CD4-positive, CD25-positive, alpha-beta regulatory T cell (primary cell): ENCODE measurements around the gene TF. TPM values are rescaled to one million over a fixed set of nuclear protein-coding genes. Genes with fewer than 3 reads are reported as not detected.
"Not testable (repeated sequence)": the region's sequence is repeated elsewhere in the genome, so short reads cannot be mapped to it uniquely, and the experiment has no call there.

ENCODE experiments used
- ATAC-seq, 2 donors: fragments of 150-1000 bp; cut with Tn5 transposase; one replicate each; pipeline ENCODE4 v1.10.0; 2021; ENCODE audit warnings: low read depth in 2 of 2, moderate number of reproducible peaks in 2 of 2, moderate library complexity in 1 of 2
- DNase-seq, 3 donors: peaks; one replicate each; pipeline versions ENCODE4 v3.0.0 to v3.0.0-alpha.2; 2012 to 2022; ENCODE audit warnings: mixed read lengths in 1 of 3
- H3K27ac ChIP-seq: one replicate; pipeline ENCODE4 v1.7.0; 2013; ENCODE audit warnings: mild to moderate bottlenecking, low read length; ENCODE audit not compliant: insufficient read depth, poor library complexity, severe bottlenecking
- H3K27me3 ChIP-seq: one replicate; pipeline ENCODE4 v1.7.0; 2013; ENCODE audit warnings: low read length; ENCODE audit not compliant: control insufficient read depth, insufficient read depth
- H3K36me3 ChIP-seq: one replicate; pipeline ENCODE4 v1.7.0; 2013; ENCODE audit warnings: mild to moderate bottlenecking, low read length, moderate library complexity; ENCODE audit not compliant: control insufficient read depth, insufficient read depth
- H3K4me1 ChIP-seq: 2 replicates; pipeline ENCODE4 v1.7.0; 2013; ENCODE audit warnings: mild to moderate bottlenecking, low read length; ENCODE audit not compliant: insufficient read depth, control insufficient read depth, poor library complexity, severe bottlenecking
- H3K4me3 ChIP-seq: one replicate; pipeline ENCODE4 v1.7.0; 2013; ENCODE audit warnings: low read depth, mild to moderate bottlenecking, low read length, moderate library complexity
- H3K9me3 ChIP-seq, 2 experiments: 1 replicate in 1 of 2; 2 replicates in 1 of 2; pipeline ENCODE4 v1.7.0; 2013; ENCODE audit warnings: low read length in 2 of 2, mild to moderate bottlenecking in 1 of 2, moderate library complexity in 1 of 2; ENCODE audit not compliant: control insufficient read depth in 2 of 2
- H3K27ac Mint-ChIP-seq, 3 donors: one replicate each; pipeline ENCODE4 v1.8.0; 2020 to 2022; ENCODE audit warnings: mild to moderate bottlenecking in 3 of 3, mixed read lengths in 3 of 3, moderate library complexity in 2 of 3
- H3K27me3 Mint-ChIP-seq: one replicate; pipeline ENCODE4 v1.8.0; 2022; ENCODE audit warnings: mild to moderate bottlenecking, mixed read lengths
- H3K36me3 Mint-ChIP-seq: one replicate; pipeline ENCODE4 v1.8.0; 2020; ENCODE audit warnings: mixed read lengths
- H3K4me1 Mint-ChIP-seq, 4 donors: one replicate each; pipeline ENCODE4 v1.8.0; 2020 to 2022; ENCODE audit warnings: mixed read lengths in 4 of 4, mild to moderate bottlenecking in 1 of 4
- H3K4me3 Mint-ChIP-seq, 4 donors: one replicate each; pipeline ENCODE4 v1.8.0; 2020 to 2022; ENCODE audit warnings: mild to moderate bottlenecking in 4 of 4, mixed read lengths in 4 of 4, moderate library complexity in 3 of 4
- H3K9me3 Mint-ChIP-seq, 7 donors: one replicate each; pipeline ENCODE4 v1.8.0; 2020 to 2022; ENCODE audit warnings: mixed read lengths in 7 of 7, mild to moderate bottlenecking in 3 of 7, moderate library complexity in 2 of 7
- polyA plus RNA-seq, 4 donors: library from polyadenylated mRNA; unstranded; fragments of 300-500 nt; fragmentation: Illumina TruSeq; gene quantifications; one replicate each; pipeline ENCODE4 v1.2.3, GENCODE V29; 2021
- total RNA-seq: library from RNA; stranded (reverse); gene quantifications from one replicate; pipeline ENCODE4 v1.2.3, GENCODE V29; 2022

TF gene
- total and polyA plus RNA-seq, 5 donors from 2014 or later = 0.52 TPM; not detected in 4

GRCh38 chr3:133775309-133775708, 29.1 kb downstream of the TF start:
- peaks cover 26% of the 10 kb centered on the region for H3K27me3 Mint-ChIP-seq
- H3K27me3 ChIP-seq = peaks cover 8% of the 10 kb centered on the region
- no peak overlapping the region for H3K4me3 ChIP-seq
- H3K36me3 Mint-ChIP-seq = no peaks in the 10 kb centered on the region
- no peak overlapping the region for H3K4me3 Mint-ChIP-seq
- H3K4me1 ChIP-seq = no peaks in the 10 kb centered on the region
- H3K4me1 Mint-ChIP-seq = no peaks in the 10 kb centered on the region
- H3K9me3 ChIP-seq = no peaks in the 10 kb centered on the region
- ATAC-seq (no peak), DNase-seq (no peak)
- no peak overlapping the region for H3K27ac ChIP-seq
- H3K36me3 ChIP-seq = no peaks in the 10 kb centered on the region
- H3K27ac Mint-ChIP-seq = no peak overlapping the region
- peaks cover 0 to 7% (median 0%) of the 10 kb centered on the region in 7 donors for H3K9me3 Mint-ChIP-seq

GRCh38 chr3:133775835-133776234, 29.6 kb downstream of the TF start:
- no peak overlapping the region for H3K27ac Mint-ChIP-seq
- no peak for ATAC-seq
- peaks cover 0 to 7% (median 0%) of the 10 kb centered on the region in 7 donors for H3K9me3 Mint-ChIP-seq
- no peak overlapping the region for H3K27ac ChIP-seq
- no peaks in the 10 kb centered on the region for H3K36me3 Mint-ChIP-seq
- no peaks in the 10 kb centered on the region for H3K36me3 ChIP-seq
- H3K27me3 Mint-ChIP-seq = peaks cover 26% of the 10 kb centered on the region
- no peaks in the 10 kb centered on the region for H3K4me1 ChIP-seq
- no peaks in the 10 kb centered on the region for H3K4me1 Mint-ChIP-seq
- H3K9me3 ChIP-seq = no peaks in the 10 kb centered on the region
- DNase-seq = no peak
- no peak overlapping the region for H3K4me3 Mint-ChIP-seq
- no peak overlapping the region for H3K4me3 ChIP-seq
- peaks cover 8% of the 10 kb centered on the region for H3K27me3 ChIP-seq

- H3K36me3 ChIP-seq = no peaks in the 10 kb centered on the region
- DNase-seq (no peak), ATAC-seq (no peak)
- no peak overlapping the region for H3K4me3 ChIP-seq
- H3K9me3 ChIP-seq = no peaks in the 10 kb centered on the region
- no peak overlapping the region for H3K27ac Mint-ChIP-seq
- no peaks in the 10 kb centered on the region for H3K4me1 Mint-ChIP-seq
- peaks cover 0 to 8% (median 0%) of the 10 kb centered on the region in 7 donors for H3K9me3 Mint-ChIP-seq
- H3K36me3 Mint-ChIP-seq = no peaks in the 10 kb centered on the region
- H3K27me3 ChIP-seq = peaks cover 8% of the 10 kb centered on the region
- H3K4me1 ChIP-seq = no peaks in the 10 kb centered on the region
- H3K4me3 Mint-ChIP-seq = no peak overlapping the region
- peaks cover 29% of the 10 kb centered on the region for H3K27me3 Mint-ChIP-seq
- no peak overlapping the region for H3K27ac ChIP-seq
Observed at GRCh38 chr3:133776794-133777438, 30.7 kb downstream of the TF start.

GRCh38 chr3:133777807-133778568, 31.8 kb downstream of the TF start:
- peaks cover 35% of the 10 kb centered on the region for H3K27me3 Mint-ChIP-seq
- no peak overlapping the region for H3K27ac ChIP-seq
- H3K27me3 ChIP-seq = peaks cover 14% of the 10 kb centered on the region
- DNase-seq (no peak), ATAC-seq (no peak)
- H3K4me1 ChIP-seq = no peaks in the 10 kb centered on the region
- H3K9me3 Mint-ChIP-seq = peaks cover 0 to 8% (median 0%) of the 10 kb centered on the region in 7 donors
- no peak overlapping the region for H3K27ac Mint-ChIP-seq
- H3K36me3 ChIP-seq = no peaks in the 10 kb centered on the region
- no peaks in the 10 kb centered on the region for H3K9me3 ChIP-seq
- H3K4me3 ChIP-seq = no peak overlapping the region
- H3K36me3 Mint-ChIP-seq = no peaks in the 10 kb centered on the region
- H3K4me1 Mint-ChIP-seq = no peaks in the 10 kb centered on the region
- H3K4me3 Mint-ChIP-seq = no peak overlapping the region

GRCh38 chr3:133779626-133780203, 33.5 kb downstream of the TF start:
- H3K27ac Mint-ChIP-seq = peak overlapping the region in 1 of 3 donors; percentile 2
- DNase-seq = no peak
- H3K9me3 Mint-ChIP-seq = peaks cover 0 to 4% (median 0%) of the 10 kb centered on the region in 7 donors
- Histone ChIP-seq H3K4me3 (no peak overlapping the region), H3K27me3 (peaks cover 15% of the 10 kb centered on the region), H3K27ac (no peak overlapping the region), H3K4me1 (no peaks in the 10 kb centered on the region), H3K9me3 (no peaks in the 10 kb centered on the region), H3K36me3 (no peaks in the 10 kb centered on the region)
- ATAC-seq = no peak
- no peaks in the 10 kb centered on the region for H3K36me3 Mint-ChIP-seq
- no peak overlapping the region for H3K4me3 Mint-ChIP-seq
- no peaks in the 10 kb centered on the region for H3K4me1 Mint-ChIP-seq
- H3K27me3 Mint-ChIP-seq = peaks cover 25% of the 10 kb centered on the region

- not testable (repeated sequence) for H3K36me3 Mint-ChIP-seq, ATAC-seq, H3K4me1 ChIP-seq, H3K27ac Mint-ChIP-seq, H3K27ac ChIP-seq, DNase-seq, H3K9me3 ChIP-seq, H3K4me3 ChIP-seq, H3K4me3 Mint-ChIP-seq, H3K36me3 ChIP-seq, H3K4me1 Mint-ChIP-seq, H3K9me3 Mint-ChIP-seq
- H3K27me3 Mint-ChIP-seq = peaks cover 25% of the 10 kb centered on the region
- H3K27me3 ChIP-seq = peaks cover 11% of the 10 kb centered on the region
Observed at GRCh38 chr3:133780756-133781155, 34.6 kb downstream of the TF start.

- no peaks in the 10 kb centered on the region for H3K4me1 ChIP-seq
- peaks cover 0 to 4% (median 0%) of the 10 kb centered on the region in 7 donors for H3K9me3 Mint-ChIP-seq
Observed at GRCh38 chr3:133781570-133781969, 35.4 kb downstream of the TF start.

More at GRCh38 chr3:133781570-133781969, 35.4 kb downstream of the TF start:
- no peak for DNase-seq
- H3K4me3 Mint-ChIP-seq = no peak overlapping the region
- H3K4me1 Mint-ChIP-seq = no peaks in the 10 kb centered on the region
- H3K36me3 ChIP-seq = no peaks in the 10 kb centered on the region
- H3K27ac ChIP-seq = no peak overlapping the region
- peaks cover 11% of the 10 kb centered on the region for H3K27me3 ChIP-seq
- H3K27me3 Mint-ChIP-seq = peaks cover 25% of the 10 kb centered on the region
- H3K4me3 ChIP-seq = no peak overlapping the region
- H3K27ac Mint-ChIP-seq = no peak overlapping the region
- H3K9me3 ChIP-seq = no peaks in the 10 kb centered on the region
- no peak for ATAC-seq
- H3K36me3 Mint-ChIP-seq = no peaks in the 10 kb centered on the region
